ENCODE measurements around the gene GGA1.

Gene GGA1

GRCh38 chr22:37568012-37568411, 40.6 kb upstream of the GGA1 start:
- no peak overlapping the region for H3K4me3 ChIP-seq (ENCODE audit: low read depth, low read length)
- no peak for TF ChIP-seq CTCF (IDR thresholded peaks at IDR 0.05; ENCODE audit: low read depth, low read length)

- TF ChIP-seq CTCF (IDR thresholded peaks at IDR 0.05; ENCODE audit: low read depth, low read length): no peak
- no peak overlapping the region for H3K4me3 ChIP-seq (ENCODE audit: low read depth, low read length)
These were observed 40.1 kb upstream of the GGA1 start for GRCh38 chr22:37568448-37569008.

- no peak for TF ChIP-seq CTCF (IDR thresholded peaks at IDR 0.05; ENCODE audit: low read depth, low read length)
- H3K4me3 ChIP-seq (ENCODE audit: low read depth, low read length): no peak overlapping the region
These were observed 39.4 kb upstream of the GGA1 start for GRCh38 chr22:37569009-37569920.

- TF ChIP-seq CTCF (IDR thresholded peaks at IDR 0.05; ENCODE audit: low read depth, low read length): no peak
- H3K4me3 ChIP-seq (ENCODE audit: low read depth, low read length): no peak overlapping the region
These were observed 38.5 kb upstream of the GGA1 start for GRCh38 chr22:37569921-37570660.

GRCh38 chr22:37570661-37570976, 38.0 kb upstream of the GGA1 start:
- H3K4me3 ChIP-seq (ENCODE audit: low read depth, low read length): no peak overlapping the region
- TF ChIP-seq CTCF (IDR thresholded peaks at IDR 0.05; ENCODE audit: low read depth, low read length): no peak

- no peak for TF ChIP-seq CTCF (IDR thresholded peaks at IDR 0.05; ENCODE audit: low read depth, low read length)
- H3K4me3 ChIP-seq (ENCODE audit: low read depth, low read length): no peak overlapping the region
These were observed 37.2 kb upstream of the GGA1 start for GRCh38 chr22:37571258-37571991.
